Measurements from ENCODE around the gene CYGB.

CYGB gene

GRCh38 chr17:76549215-76549518 lies 11.7 kb upstream of the CYGB start:
- DNase-seq, result no peak

- no peak for DNase-seq
Measured at GRCh38 chr17:76548378-76549214, 11.1 kb upstream of the CYGB start.

GRCh38 chr17:76547642-76548202 lies 10.2 kb upstream of the CYGB start:
- DNase-seq, result no peak

- DNase-seq, result peak; percentile 80
Measured at GRCh38 chr17:76547183-76547641, 9.7 kb upstream of the CYGB start.

GRCh38 chr17:76546556-76547182 lies 9.2 kb upstream of the CYGB start:
- no peak for DNase-seq

GRCh38 chr17:76545918-76546555 lies 8.5 kb upstream of the CYGB start:
- DNase-seq, result no peak

GRCh38 chr17:76544546-76545365 lies 7.2 kb upstream of the CYGB start:
- DNase-seq, result peak; percentile 70

- peak; percentile 80 for DNase-seq
Measured at GRCh38 chr17:76543826-76544545, 6.5 kb upstream of the CYGB start.

GRCh38 chr17:76543482-76543825 lies 5.9 kb upstream of the CYGB start:
- no peak for DNase-seq

GRCh38 chr17:76542984-76543383 lies 5.5 kb upstream of the CYGB start:
- no peak for DNase-seq

- DNase-seq, result no peak
Measured at GRCh38 chr17:76542566-76542971, 5.1 kb upstream of the CYGB start.

GRCh38 chr17:76541739-76542454 lies 4.4 kb upstream of the CYGB start:
- DNase-seq, result peak; percentile 39

- peak; percentile 90 for DNase-seq
Measured at GRCh38 chr17:76540381-76541300, 3.1 kb upstream of the CYGB start.

- no peak for DNase-seq
Measured at GRCh38 chr17:76539631-76540271, 2.2 kb upstream of the CYGB start, which contains the start of gene PRCD. Gene PRCD (plus strand): TSS chr17:76540044. CDS start chr17:76540142, 98 bp downstream.

- DNase-seq, result no peak
Measured at GRCh38 chr17:76538941-76539570, 1.5 kb upstream of the CYGB start.

- DNase-seq, result peak; percentile 68
Measured at GRCh38 chr17:76538281-76538931, 897 bp upstream of the CYGB start.

- no peak for DNase-seq
Measured at GRCh38 chr17:76537288-76537577, 276 bp downstream of the CYGB start.

GRCh38 chr17:76536511-76537287 lies 810 bp downstream of the CYGB start:
- DNase-seq, result no peak

All from retina (tissue), 1 donor.